Type B pancreatic cell (in vitro differentiated cells): Measurements from ENCODE around the gene TIFAB. TPM values are rescaled to one million over a fixed set of nuclear protein-coding genes. Genes with fewer than 3 reads are reported as not detected.

Source experiments
- DNase-seq: peaks from one replicate; pipeline ENCODE4 v3.0.0; 2021; ENCODE audit warnings: mixed read lengths; ENCODE audit not compliant: unreplicated experiment; ENCODE audit errors: extremely low spot score
- H3K27ac Mint-ChIP-seq: 2 replicates; pipeline ENCODE4 v1.8.0; 2021; ENCODE audit warnings: mild to moderate bottlenecking, mixed read lengths
- H3K27me3 Mint-ChIP-seq: 2 replicates; pipeline ENCODE4 v1.8.0; 2021; ENCODE audit warnings: mixed read lengths
- H3K36me3 Mint-ChIP-seq: 2 replicates; pipeline ENCODE4 v1.8.0; 2021; ENCODE audit warnings: mixed read lengths
- H3K4me1 Mint-ChIP-seq: one replicate; pipeline ENCODE4 v1.8.0; 2021; ENCODE audit warnings: mixed read lengths; ENCODE audit not compliant: unreplicated experiment
- H3K4me3 Mint-ChIP-seq: 2 replicates; pipeline ENCODE4 v1.8.0; 2021; ENCODE audit warnings: mild to moderate bottlenecking, mixed read lengths
- H3K9me3 Mint-ChIP-seq: 2 replicates; pipeline ENCODE4 v1.8.0; 2021; ENCODE audit warnings: mixed read lengths
- total RNA-seq: library from RNA; stranded (reverse); gene quantifications from 2 replicates; pipeline ENCODE4 v1.2.1, GENCODE V29; 2021; ENCODE audit warnings: low replicate concordance
- TF ChIP-seq, protein P1 (sequence below): fragments of 200-600 bp; sonication (generic); conservative IDR thresholded peaks from 2 replicates; pipeline ENCODE4 v1.5.0; 2021; ENCODE audit warnings: antibody characterized with exemption, mild to moderate bottlenecking

Gene TIFAB
- total RNA-seq, 1 donor from 2014 or later, result not detected

DNA sequence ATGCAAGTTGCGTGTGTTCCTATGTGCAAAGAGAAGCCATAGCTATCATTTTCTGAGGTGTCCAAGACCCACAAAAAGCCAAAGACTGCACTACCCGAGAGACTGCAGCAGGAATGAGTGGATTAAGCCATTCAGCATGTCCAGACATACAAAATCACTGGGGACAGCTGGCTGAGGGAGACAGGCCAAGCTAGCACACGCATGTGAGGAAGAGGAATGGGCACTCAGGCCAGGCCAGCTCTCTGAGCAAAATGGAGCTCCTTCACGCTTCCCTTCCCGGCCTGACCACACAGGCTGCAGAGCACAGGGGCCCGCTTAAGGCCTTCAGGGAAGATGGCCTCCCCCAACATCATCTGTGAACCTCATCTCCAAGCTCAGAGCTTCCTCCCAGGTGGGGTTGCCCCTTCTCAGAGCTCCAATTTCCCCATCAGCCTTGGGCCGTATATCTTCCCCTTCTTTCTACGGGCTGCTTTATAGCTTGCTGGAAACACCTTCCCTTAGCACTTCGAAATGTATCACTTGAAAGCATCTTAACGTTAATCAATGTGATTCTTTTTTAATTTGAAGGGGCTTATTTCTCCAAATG is 13.4 kb downstream of the TIFAB start:
- TF ChIP-seq, protein P1, sequence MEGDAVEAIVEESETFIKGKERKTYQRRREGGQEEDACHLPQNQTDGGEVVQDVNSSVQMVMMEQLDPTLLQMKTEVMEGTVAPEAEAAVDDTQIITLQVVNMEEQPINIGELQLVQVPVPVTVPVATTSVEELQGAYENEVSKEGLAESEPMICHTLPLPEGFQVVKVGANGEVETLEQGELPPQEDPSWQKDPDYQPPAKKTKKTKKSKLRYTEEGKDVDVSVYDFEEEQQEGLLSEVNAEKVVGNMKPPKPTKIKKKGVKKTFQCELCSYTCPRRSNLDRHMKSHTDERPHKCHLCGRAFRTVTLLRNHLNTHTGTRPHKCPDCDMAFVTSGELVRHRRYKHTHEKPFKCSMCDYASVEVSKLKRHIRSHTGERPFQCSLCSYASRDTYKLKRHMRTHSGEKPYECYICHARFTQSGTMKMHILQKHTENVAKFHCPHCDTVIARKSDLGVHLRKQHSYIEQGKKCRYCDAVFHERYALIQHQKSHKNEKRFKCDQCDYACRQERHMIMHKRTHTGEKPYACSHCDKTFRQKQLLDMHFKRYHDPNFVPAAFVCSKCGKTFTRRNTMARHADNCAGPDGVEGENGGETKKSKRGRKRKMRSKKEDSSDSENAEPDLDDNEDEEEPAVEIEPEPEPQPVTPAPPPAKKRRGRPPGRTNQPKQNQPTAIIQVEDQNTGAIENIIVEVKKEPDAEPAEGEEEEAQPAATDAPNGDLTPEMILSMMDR, result no peak
- H3K9me3 Mint-ChIP-seq, result no peaks in the 10 kb centered on the region
- H3K27ac Mint-ChIP-seq, result no peak overlapping the region
- peaks cover 48% of the 10 kb centered on the region for H3K4me1 Mint-ChIP-seq
- no peak overlapping the region for H3K4me3 Mint-ChIP-seq
- H3K36me3 Mint-ChIP-seq, result peaks cover 4% of the 10 kb centered on the region
- H3K27me3 Mint-ChIP-seq, result peaks cover 8% of the 10 kb centered on the region
- DNase-seq, result peak; percentile 48

DNA sequence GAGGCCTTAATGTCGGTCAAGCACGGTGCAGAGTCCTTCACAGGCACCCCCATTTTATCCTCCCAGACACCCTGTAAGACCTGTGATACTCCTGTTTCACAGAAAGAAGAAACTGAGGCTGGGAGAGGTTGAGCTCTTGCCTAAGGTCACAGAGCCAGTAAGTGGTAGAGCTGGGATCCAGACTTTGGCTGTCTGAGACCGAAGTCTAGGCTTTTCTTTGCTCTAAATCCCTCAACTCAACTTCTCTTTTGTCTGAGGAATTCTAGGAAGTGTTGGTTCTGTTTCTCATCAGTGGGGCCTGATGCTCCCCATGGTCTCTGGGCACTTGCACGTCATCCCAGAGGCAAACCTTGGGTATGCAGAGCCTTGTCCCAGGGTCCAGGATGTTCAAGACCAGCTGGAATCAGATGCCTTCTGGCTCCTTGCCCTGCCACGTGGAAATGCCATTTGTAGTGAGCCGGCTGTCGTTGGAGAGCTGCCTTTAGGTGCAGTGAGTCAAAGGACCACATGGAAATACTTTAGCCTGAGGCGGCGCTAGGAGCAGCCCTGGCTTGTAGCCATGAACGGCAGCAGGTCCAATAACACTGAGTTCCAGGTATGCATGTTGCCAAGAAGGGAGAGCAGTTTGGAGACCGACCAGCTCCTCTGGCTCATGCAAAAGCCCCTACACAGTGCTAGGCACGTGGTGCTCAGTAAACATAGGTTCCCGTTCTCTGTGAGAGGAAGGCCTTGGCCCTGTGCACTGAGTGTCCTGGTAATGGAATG is 14.2 kb downstream of the TIFAB start:
- peaks cover 46% of the 10 kb centered on the region for H3K4me1 Mint-ChIP-seq
- peak; percentile 57 for DNase-seq
- H3K27ac Mint-ChIP-seq, result no peak overlapping the region
- H3K36me3 Mint-ChIP-seq, result peaks cover 4% of the 10 kb centered on the region
- H3K4me3 Mint-ChIP-seq, result no peak overlapping the region
- TF ChIP-seq, protein P1, result no peak
- no peaks in the 10 kb centered on the region for H3K9me3 Mint-ChIP-seq
- H3K27me3 Mint-ChIP-seq, result peaks cover 8% of the 10 kb centered on the region

DNA sequence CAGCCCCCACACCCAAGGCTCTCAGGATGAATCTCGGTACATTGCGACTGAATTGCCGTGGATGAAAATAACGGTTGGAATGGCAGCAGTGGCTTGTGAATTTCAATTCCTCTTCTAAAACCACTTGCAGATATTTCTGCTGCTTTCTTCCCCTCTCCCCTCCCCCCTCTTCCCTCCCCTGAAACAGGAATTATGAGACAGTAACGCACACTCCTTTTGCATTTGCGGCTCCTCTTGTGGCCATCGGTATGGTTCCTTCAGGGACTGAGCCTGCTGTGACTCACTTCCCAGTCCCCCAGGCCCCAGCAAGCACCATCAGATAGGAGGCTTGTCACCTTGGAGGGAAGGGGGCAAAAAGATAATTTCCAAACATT is 14.7 kb downstream of the TIFAB start:
- no peak overlapping the region for H3K4me3 Mint-ChIP-seq
- no peak overlapping the region for H3K27ac Mint-ChIP-seq
- TF ChIP-seq, protein P1, result no peak
- no peaks in the 10 kb centered on the region for H3K9me3 Mint-ChIP-seq
- peak; percentile 45 for DNase-seq
- peaks cover 44% of the 10 kb centered on the region for H3K4me1 Mint-ChIP-seq
- peaks cover 8% of the 10 kb centered on the region for H3K27me3 Mint-ChIP-seq
- peaks cover 4% of the 10 kb centered on the region for H3K36me3 Mint-ChIP-seq

DNA sequence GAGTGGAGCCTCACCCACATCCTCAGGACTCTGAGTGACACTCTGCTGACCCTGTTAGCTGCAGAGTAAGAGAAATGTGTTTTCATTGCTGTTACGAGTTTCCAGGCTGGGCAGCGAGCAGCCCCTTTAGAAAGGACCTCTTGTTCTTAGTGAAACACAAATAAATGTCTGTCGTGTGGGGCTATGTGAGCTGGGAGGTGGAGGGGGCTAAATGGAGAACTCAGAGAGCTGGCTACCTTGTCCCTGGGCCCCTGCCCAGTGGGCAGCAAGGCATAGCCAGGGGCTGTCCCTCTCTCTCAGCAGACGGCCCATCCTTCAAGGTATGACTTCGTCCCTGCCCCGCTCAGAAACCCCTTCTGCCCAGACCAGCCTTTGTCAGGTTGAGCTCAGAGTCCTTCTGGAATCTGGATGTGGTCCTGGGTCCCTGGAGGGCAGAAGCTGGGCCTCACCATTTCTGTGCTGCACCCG is 15.2 kb downstream of the TIFAB start:
- peak; percentile 66 for DNase-seq
- Mint-ChIP-seq H3K9me3 (no peaks in the 10 kb centered on the region), H3K27me3 (peaks cover 8% of the 10 kb centered on the region), H3K27ac (no peak overlapping the region), H3K36me3 (peaks cover 4% of the 10 kb centered on the region), H3K4me3 (no peak overlapping the region), H3K4me1 (peaks cover 44% of the 10 kb centered on the region)
- TF ChIP-seq, protein P1, result no peak

DNA sequence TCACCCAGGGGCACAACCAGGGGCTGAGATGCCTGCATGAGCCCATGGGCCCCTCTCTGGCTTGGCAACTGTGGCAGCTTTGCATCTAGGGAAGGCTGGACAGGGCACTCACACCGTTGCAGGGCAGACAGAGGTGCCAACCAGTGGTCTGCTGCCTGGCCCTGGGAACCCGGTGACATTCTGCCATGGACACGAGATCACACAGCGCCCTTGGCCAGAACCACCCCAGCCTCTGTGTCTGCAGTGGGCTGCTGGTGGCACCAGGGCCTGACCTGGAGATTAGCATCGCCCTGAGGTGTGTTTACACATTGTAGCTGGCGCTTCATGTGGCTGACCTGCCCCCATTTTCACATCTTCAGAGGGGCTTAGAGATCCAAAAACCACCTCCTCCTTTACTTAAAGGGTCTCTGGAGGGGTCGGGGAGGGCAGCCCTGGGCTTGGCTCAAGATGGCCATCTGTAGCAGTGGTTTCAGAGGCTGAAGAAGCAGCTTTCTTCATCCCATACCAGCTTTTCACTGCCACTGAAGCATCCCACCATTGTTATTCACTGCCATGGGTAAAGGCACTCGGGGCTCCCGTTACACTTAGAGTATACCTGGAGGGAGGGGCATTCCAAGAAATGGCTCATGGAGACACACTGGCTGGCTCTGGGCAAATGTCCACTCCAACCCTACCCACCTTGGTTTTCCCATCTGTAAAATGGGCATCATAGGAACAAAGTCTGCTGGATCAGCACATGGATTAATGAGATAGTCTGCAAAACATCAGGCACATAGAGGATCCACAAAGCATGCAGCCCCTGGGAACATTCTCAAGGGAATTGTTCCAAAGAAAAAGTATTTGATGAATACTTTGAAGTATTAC is 16.5 kb downstream of the TIFAB start:
- no peaks in the 10 kb centered on the region for H3K36me3 Mint-ChIP-seq
- DNase-seq, result no peak
- peaks cover 35% of the 10 kb centered on the region for H3K4me1 Mint-ChIP-seq
- H3K27me3 Mint-ChIP-seq, result peaks cover 4% of the 10 kb centered on the region
- TF ChIP-seq, protein P1, result no peak
- H3K27ac Mint-ChIP-seq, result no peak overlapping the region
- H3K4me3 Mint-ChIP-seq, result no peak overlapping the region
- H3K9me3 Mint-ChIP-seq, result no peaks in the 10 kb centered on the region
